ENCODE data around the gene MRPS15.

GRCh38 chr1:36438715-36439114 is 25.5 kb downstream of the MRPS15 start:
- TF ChIP-seq CTCF (IDR thresholded peaks at IDR 0.05; ENCODE audit: insufficient read depth, low read length) (no peak), GABPA (IDR thresholded peaks at IDR 0.05; ENCODE audit: low read depth) (no peak), POLR2AphosphoS5 (IDR thresholded peaks at IDR 0.05; ENCODE audit: low read depth) (no peak)
- TF ChIP-seq, protein P1, sequence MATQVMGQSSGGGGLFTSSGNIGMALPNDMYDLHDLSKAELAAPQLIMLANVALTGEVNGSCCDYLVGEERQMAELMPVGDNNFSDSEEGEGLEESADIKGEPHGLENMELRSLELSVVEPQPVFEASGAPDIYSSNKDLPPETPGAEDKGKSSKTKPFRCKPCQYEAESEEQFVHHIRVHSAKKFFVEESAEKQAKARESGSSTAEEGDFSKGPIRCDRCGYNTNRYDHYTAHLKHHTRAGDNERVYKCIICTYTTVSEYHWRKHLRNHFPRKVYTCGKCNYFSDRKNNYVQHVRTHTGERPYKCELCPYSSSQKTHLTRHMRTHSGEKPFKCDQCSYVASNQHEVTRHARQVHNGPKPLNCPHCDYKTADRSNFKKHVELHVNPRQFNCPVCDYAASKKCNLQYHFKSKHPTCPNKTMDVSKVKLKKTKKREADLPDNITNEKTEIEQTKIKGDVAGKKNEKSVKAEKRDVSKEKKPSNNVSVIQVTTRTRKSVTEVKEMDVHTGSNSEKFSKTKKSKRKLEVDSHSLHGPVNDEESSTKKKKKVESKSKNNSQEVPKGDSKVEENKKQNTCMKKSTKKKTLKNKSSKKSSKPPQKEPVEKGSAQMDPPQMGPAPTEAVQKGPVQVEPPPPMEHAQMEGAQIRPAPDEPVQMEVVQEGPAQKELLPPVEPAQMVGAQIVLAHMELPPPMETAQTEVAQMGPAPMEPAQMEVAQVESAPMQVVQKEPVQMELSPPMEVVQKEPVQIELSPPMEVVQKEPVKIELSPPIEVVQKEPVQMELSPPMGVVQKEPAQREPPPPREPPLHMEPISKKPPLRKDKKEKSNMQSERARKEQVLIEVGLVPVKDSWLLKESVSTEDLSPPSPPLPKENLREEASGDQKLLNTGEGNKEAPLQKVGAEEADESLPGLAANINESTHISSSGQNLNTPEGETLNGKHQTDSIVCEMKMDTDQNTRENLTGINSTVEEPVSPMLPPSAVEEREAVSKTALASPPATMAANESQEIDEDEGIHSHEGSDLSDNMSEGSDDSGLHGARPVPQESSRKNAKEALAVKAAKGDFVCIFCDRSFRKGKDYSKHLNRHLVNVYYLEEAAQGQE (IDR thresholded peaks at IDR 0.05; ENCODE audit: insufficient replicate concordance, low read depth) = no peak

Data from HL-60 (cell line).